Measurements from ENCODE around the gene SUN1. TPM values are rescaled to one million over a fixed set of nuclear protein-coding genes. Genes with fewer than 3 reads are reported as not detected.

SUN1 gene
- total and polyA plus RNA-seq, 2 of the 8 experiments (the other 6 are each of a cell fraction or from before 2014, with no cell fraction given) = 108 to 158 TPM

- TF ChIP-seq TBP (IDR thresholded peaks at IDR 0.05; ENCODE audit: low read depth, low read length) (no peak), CTCF (IDR thresholded peaks at IDR 0.05; ENCODE audit: control extremely low read depth in 1 of 3, insufficient read depth in 1 of 3, low read depth in 1 of 3, low read length in 3 of 3) (0 out of 4 replicates have a peak, but pooled peaks of 1 of the 3 experiments have one; percentile 14)
- Histone ChIP-seq H2BK5ac (ENCODE audit: low read depth, low read length) (no peak overlapping the region), H2BK120ac (replicated peaks; ENCODE audit: low read depth, low read length) (no peak overlapping the region), H3K14ac (ENCODE audit: insufficient read length) (no peak overlapping the region), H2BK20ac (ENCODE audit: low read length) (no peak overlapping the region), H3K4me1 (replicated peaks in 1 of 4; ENCODE audit: control insufficient read depth in 3 of 4, insufficient read depth in 4 of 4, low read length in 3 of 4) (peaks cover 0 to 12% (median 2%) of the 10 kb centered on the region in 4 experiments; a peak in 3 of 7 replicates), H3K27me3 (replicated peaks in 1 of 4; ENCODE audit: control insufficient read depth in 3 of 4, extremely low read depth in 1 of 4, insufficient read depth in 3 of 4, low read length in 3 of 4) (peaks cover 0 to 8% (median 7%) of the 10 kb centered on the region in 4 experiments; a peak in 4 of 7 replicates), H3K18ac (ENCODE audit: extremely low read depth, low read length) (no peak overlapping the region), H4K5ac (ENCODE audit: insufficient read length, low read depth, low read length) (no peak overlapping the region), H3K4me3 (ENCODE audit: extremely low read depth in 1 of 4, insufficient read depth in 2 of 4, low read depth in 3 of 4, low read length in 4 of 4) (no peak overlapping the region), H2AK5ac (ENCODE audit: low read depth, low read length) (0 out of 2 replicates have a peak overlapping the region, but pooled peaks have one; percentile 24), H3K27ac (ENCODE audit: low read depth, low read length) (no peak overlapping the region), H4K91ac (replicated peaks; ENCODE audit: insufficient read length, low read length) (peak overlapping the region; percentile 27), H3K79me2 (ENCODE audit: control insufficient read depth in 1 of 2, insufficient read depth in 2 of 2, low read length in 2 of 2) (no peaks in the 10 kb centered on the region), H3K36me3 (ENCODE audit: control insufficient read depth in 2 of 4, insufficient read depth in 4 of 4, low read length in 3 of 4) (no peaks in the 10 kb centered on the region), H2BK15ac (ENCODE audit: low read length) (no peak overlapping the region), H3K79me1 (ENCODE audit: low read depth, low read length) (no peaks in the 10 kb centered on the region), H3K9ac (replicated peaks in 1 of 4; ENCODE audit: extremely low read depth in 1 of 4, low read depth in 3 of 4, low read length in 3 of 4) (no peak overlapping the region), H3K9me3 (ENCODE audit: insufficient read depth in 2 of 2, low read depth in 1 of 2, low read length in 1 of 2) (no peaks in the 10 kb centered on the region), H4K8ac (ENCODE audit: extremely low read depth, insufficient read depth, low read length) (peak overlapping the region; percentile 79; the same call in 1 of the 2 replicates), H3K23ac (ENCODE audit: insufficient read length) (no peak overlapping the region), H2AFZ (ENCODE audit: low read length) (no peak overlapping the region), H3K23me2 (ENCODE audit: low read depth, low read length) (no peaks in the 10 kb centered on the region; the same call in 1 of the 2 replicates), H3K4ac (replicated peaks; ENCODE audit: insufficient read length, low read depth, low read length) (no peak overlapping the region), H4K20me1 (replicated peaks in 1 of 2; ENCODE audit: control insufficient read depth in 1 of 2, insufficient read depth in 2 of 2, low read length in 2 of 2) (peaks cover 0 to 3% of the 10 kb centered on the region in 2 experiments), H2BK12ac (ENCODE audit: low read depth, low read length) (no peak overlapping the region), H3K56ac (replicated peaks; ENCODE audit: insufficient read length, low read depth, low read length) (no peak overlapping the region), H3K4me2 (ENCODE audit: insufficient read depth in 1 of 2, low read depth in 2 of 2, low read length in 2 of 2) (no peak overlapping the region)
- ChIA-PET POLR2A (ENCODE audit: partially characterized antibody) (no interaction called here), CTCF (ENCODE audit: partially characterized antibody) (interaction anchor here (1.1 to 6.3 kb wide), 4 partner anchors 17 to 58 kb away, joined by 3 to 36 read pairs (median 5); no protein-coding TSS in a partner anchor)
- DNase-seq (ENCODE audit: low read depth in 1 of 2, low spot score in 2 of 2) (no peak), FAIRE-seq (no peak)
- WGBS, 2 experiments (ENCODE audit: extremely low coverage in 1 of 2, insufficient coverage in 1 of 2, insufficient read length in 1 of 2, insufficient replicate concordance in 2 of 2, low coverage in 1 of 2, low lambda C conversion rate in 2 of 2, missing lambda C conversion rate in 1 of 2) = 97% methylated on average over 23 of the region's 41 CpGs; no CpG with 5 or more reads in 1 of the 2 experiments
These were observed 79.7 kb downstream of the SUN1 start for GRCh38 chr7:911791-912480.
